H1 (cell line): ENCODE data around the gene METTL8.

Experiments
- CREB1 ChIP-seq: IDR thresholded peaks from 2 replicates; pipeline ENCODE4 v1.6.1; 2012; ENCODE audit warnings: inconsistent platforms
- EGR1 ChIP-seq: IDR thresholded peaks from 2 replicates; pipeline ENCODE4 v1.6.1; 2011; ENCODE audit warnings: low read depth, low read length, borderline replicate concordance
- EZH2 ChIP-seq: fragments of 200-600 bp; sonication (generic); IDR thresholded peaks from 2 replicates; pipeline ENCODE4 v1.7.1; 2012; ENCODE audit warnings: low read depth, mild to moderate bottlenecking, moderate library complexity, low read length, inconsistent platforms; ENCODE audit not compliant: severe bottlenecking
- HDAC2 ChIP-seq, 2 experiments: fragments of 300-600 bp in 1 of 2; sonication (generic) in 1 of 2; IDR thresholded peaks; 2 replicates each; pipeline ENCODE4 v1.6.1; 2011 to 2012; ENCODE audit warnings: low read depth in 2 of 2, low read length in 2 of 2, mild to moderate bottlenecking in 2 of 2, moderate library complexity in 2 of 2, borderline replicate concordance in 1 of 2, inconsistent platforms in 1 of 2
- POLR2A ChIP-seq, 2 experiments: IDR thresholded peaks; 1 replicate in 1 of 2; 2 replicates in 1 of 2; pipeline ENCODE4 v1.6.1; 2011; ENCODE audit warnings: low read depth in 2 of 2, low read length in 2 of 2, mild to moderate bottlenecking in 2 of 2; ENCODE audit errors: control extremely low read depth in 1 of 2
- POLR2AphosphoS5 ChIP-seq: IDR thresholded peaks from 2 replicates; pipeline ENCODE4 v1.6.1; 2011; ENCODE audit warnings: low read depth, low read length
- RAD21 ChIP-seq, 2 experiments: IDR thresholded peaks in 1 of 2; conservative IDR thresholded peaks in 1 of 2; 2 replicates each; pipeline ENCODE4 v1.6.1; 2011; ENCODE audit warnings: low read depth in 2 of 2, low read length in 2 of 2, improper control_type of control experiment in 1 of 2, inconsistent platforms in 1 of 2, mild to moderate bottlenecking in 1 of 2, moderate library complexity in 1 of 2
- RFX5 ChIP-seq: IDR thresholded peaks from 2 replicates; pipeline ENCODE4 v1.6.1; 2011; ENCODE audit warnings: low read depth, low read length, improper control_type of control experiment, borderline replicate concordance
- SIX5 ChIP-seq: IDR thresholded peaks from 2 replicates; pipeline ENCODE4 v1.6.1; 2011; ENCODE audit warnings: mild to moderate bottlenecking, low read depth, low read length
- SUZ12 ChIP-seq: fragments of 200-600 bp; sonication (generic); IDR thresholded peaks from 2 replicates; pipeline ENCODE4 v1.6.1; 2012; ENCODE audit warnings: mild to moderate bottlenecking, inconsistent platforms, low read length, moderate library complexity, mixed read lengths
- TAF1 ChIP-seq: IDR thresholded peaks from 2 replicates; pipeline ENCODE4 v1.6.1; 2011; ENCODE audit warnings: mild to moderate bottlenecking, low read depth, low read length
- TBP ChIP-seq: IDR thresholded peaks from 2 replicates; pipeline ENCODE4 v1.6.1; 2011; ENCODE audit warnings: low read depth, low read length, improper control_type of control experiment
- ZNF274 ChIP-seq: IDR thresholded peaks from 2 replicates; pipeline ENCODE4 v1.7.0; 2012; ENCODE audit warnings: low read length, borderline replicate concordance; ENCODE audit errors: extremely low read depth
- TF ChIP-seq, protein P1 (sequence below), 3 experiments: IDR thresholded peaks; 1 replicate in 2 of 3; 2 replicates in 1 of 3; pipeline versions ENCODE4 v1.5.1 to v1.6.1; 2011; ENCODE audit warnings: low read length in 3 of 3, mild to moderate bottlenecking in 3 of 3, inconsistent platforms in 2 of 3, low read depth in 1 of 3, moderate library complexity in 1 of 3; ENCODE audit not compliant: insufficient read depth in 1 of 3; ENCODE audit errors: control extremely low read depth in 1 of 3

DNA sequence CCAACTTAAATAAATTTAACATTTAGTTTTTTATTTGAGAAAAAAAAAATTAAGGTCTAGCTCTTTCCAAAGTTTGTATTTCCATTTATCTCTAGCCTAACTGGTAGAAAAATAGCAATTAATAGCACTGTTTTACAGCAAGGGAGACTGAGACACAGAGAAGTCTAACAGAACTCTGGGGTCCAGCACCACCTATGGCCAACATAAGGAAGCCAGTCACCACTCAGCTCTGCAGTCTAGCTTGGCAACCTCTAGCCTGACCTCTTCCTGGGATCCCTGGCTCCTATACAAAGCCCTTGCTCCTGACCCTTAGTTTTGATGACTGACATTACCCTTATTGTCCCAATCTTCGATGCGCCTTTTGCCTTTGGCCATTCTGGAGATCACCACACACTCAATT is 159.0 kb downstream of the METTL8 start:
- TF ChIP-seq, protein P1, sequence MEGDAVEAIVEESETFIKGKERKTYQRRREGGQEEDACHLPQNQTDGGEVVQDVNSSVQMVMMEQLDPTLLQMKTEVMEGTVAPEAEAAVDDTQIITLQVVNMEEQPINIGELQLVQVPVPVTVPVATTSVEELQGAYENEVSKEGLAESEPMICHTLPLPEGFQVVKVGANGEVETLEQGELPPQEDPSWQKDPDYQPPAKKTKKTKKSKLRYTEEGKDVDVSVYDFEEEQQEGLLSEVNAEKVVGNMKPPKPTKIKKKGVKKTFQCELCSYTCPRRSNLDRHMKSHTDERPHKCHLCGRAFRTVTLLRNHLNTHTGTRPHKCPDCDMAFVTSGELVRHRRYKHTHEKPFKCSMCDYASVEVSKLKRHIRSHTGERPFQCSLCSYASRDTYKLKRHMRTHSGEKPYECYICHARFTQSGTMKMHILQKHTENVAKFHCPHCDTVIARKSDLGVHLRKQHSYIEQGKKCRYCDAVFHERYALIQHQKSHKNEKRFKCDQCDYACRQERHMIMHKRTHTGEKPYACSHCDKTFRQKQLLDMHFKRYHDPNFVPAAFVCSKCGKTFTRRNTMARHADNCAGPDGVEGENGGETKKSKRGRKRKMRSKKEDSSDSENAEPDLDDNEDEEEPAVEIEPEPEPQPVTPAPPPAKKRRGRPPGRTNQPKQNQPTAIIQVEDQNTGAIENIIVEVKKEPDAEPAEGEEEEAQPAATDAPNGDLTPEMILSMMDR (IDR thresholded peaks at IDR 0.05; ENCODE audit: control extremely low read depth in 1 of 3, insufficient read depth in 1 of 3, low read depth in 1 of 3, low read length in 3 of 3): peak; percentile 6 to 48 (median 18); a peak in 3 of 4 replicates
- no peak for TF ChIP-seq TAF1
- TF ChIP-seq POLR2A (IDR thresholded peaks at IDR 0.05; ENCODE audit: control extremely low read depth in 1 of 2, low read depth in 2 of 2, low read length in 2 of 2): no peak
- TF ChIP-seq TBP: no peak
- peak in 1 of 2 experiments; percentile 47; a peak in 2 of 4 replicates for TF ChIP-seq RAD21 (IDR thresholded peaks at IDR 0.05 in 1 of 2, conservative IDR thresholded peaks at IDR 0.05 in 1 of 2; ENCODE audit: low read depth in 2 of 2, low read length in 2 of 2)
- TF ChIP-seq EZH2: no peak
- no peak for TF ChIP-seq POLR2AphosphoS5
- no peak for TF ChIP-seq RFX5
- TF ChIP-seq CREB1: no peak
- TF ChIP-seq EGR1: no peak
- TF ChIP-seq SIX5: no peak
- TF ChIP-seq HDAC2 (IDR thresholded peaks at IDR 0.05; ENCODE audit: borderline replicate concordance in 1 of 2, low read depth in 2 of 2, low read length in 2 of 2): no peak
- no peak for TF ChIP-seq ZNF274
- no peak for TF ChIP-seq SUZ12
